ENCODE results near the gene RBM39. TPM values are rescaled to one million over a fixed set of nuclear protein-coding genes. Genes with fewer than 3 reads are reported as not detected.

RBM39 gene
- total and polyA plus RNA-seq, 2 of the 13 experiments (the other 11 are each of a cell fraction or from before 2014, with no cell fraction given): 788 to 920 TPM

DNA sequence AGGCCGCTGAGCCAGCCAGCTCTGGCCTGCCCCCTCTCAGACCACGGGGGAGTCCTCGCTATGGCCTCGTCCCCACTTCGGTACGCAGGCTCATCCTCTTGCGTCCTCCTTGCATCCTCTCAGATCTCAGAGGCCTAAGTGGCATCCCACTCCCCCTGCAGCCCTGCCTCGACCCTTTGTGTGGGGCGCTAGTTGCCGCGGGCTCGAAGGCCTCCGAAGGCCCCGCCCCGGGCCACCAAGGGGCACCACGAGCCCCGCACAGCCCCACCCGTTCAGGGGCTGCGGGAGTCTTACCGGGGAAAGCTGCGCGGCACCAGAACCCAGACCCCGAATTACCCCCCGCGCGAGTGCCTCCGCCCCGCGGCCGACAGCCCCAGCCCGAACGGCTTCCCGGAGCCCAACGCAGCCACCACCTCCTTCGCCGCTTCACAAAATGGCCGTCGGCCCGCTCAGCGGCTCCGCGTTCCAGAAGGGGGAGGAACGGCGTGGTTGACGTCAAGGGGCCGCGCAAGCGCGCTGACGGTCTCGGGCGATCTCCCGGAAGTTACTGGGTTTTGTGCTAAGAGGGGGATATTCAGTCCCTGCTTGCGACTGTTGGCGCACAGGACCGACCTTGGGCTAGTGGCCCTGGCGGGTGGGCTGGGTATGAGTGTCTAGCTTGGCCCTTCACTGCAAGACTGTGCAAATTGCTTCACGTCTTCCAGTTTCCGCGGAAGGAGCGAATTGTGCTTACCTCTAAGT is 77.4 kb downstream of the RBM39 start, which contains the start of the genes CPNE1 and RBM12 (continued):
- TF ChIP-seq FOXA1 (IDR thresholded peaks at IDR 0.05) (no peak), FOXA1 (CRISPR knock-in tag; IDR thresholded peaks at IDR 0.05) (peak; percentile 53; the same call in 1 of the 2 replicates), REXO4 (CRISPR knock-in tag; IDR thresholded peaks at IDR 0.05; ENCODE audit: borderline replicate concordance) (peak; percentile 96), THYN1 (CRISPR knock-in tag; IDR thresholded peaks at IDR 0.05; ENCODE audit: borderline replicate concordance, low read depth) (no peak), KLF12 (CRISPR knock-in tag; IDR thresholded peaks at IDR 0.05; ENCODE audit: borderline replicate concordance) (0 out of 2 replicates have a peak, but pooled peaks have one; percentile 70), ZEB1 (IDR thresholded peaks at IDR 0.05; ENCODE audit: insufficient replicate concordance, low read depth) (peak; percentile 55), POLR2AphosphoS2 (IDR thresholded peaks at IDR 0.05; ENCODE audit: low read depth, low read length) (peak; percentile 96; the same call in 1 of the 2 replicates)
- TF ChIP-seq, protein P1, sequence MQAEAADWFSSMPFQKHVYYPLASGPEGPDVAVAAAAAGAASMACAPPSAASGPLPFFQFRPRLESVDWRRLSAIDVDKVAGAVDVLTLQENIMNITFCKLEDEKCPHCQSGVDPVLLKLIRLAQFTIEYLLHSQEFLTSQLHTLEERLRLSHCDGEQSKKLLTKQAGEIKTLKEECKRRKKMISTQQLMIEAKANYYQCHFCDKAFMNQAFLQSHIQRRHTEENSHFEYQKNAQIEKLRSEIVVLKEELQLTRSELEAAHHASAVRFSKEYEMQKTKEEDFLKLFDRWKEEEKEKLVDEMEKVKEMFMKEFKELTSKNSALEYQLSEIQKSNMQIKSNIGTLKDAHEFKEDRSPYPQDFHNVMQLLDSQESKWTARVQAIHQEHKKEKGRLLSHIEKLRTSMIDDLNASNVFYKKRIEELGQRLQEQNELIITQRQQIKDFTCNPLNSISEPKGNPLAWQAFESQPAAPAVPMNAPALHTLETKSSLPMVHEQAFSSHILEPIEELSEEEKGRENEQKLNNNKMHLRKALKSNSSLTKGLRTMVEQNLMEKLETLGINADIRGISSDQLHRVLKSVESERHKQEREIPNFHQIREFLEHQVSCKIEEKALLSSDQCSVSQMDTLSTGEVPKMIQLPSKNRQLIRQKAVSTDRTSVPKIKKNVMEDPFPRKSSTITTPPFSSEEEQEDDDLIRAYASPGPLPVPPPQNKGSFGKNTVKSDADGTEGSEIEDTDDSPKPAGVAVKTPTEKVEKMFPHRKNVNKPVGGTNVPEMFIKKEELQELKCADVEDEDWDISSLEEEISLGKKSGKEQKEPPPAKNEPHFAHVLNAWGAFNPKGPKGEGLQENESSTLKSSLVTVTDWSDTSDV (CRISPR knock-in tag; IDR thresholded peaks at IDR 0.05): peak; percentile 95; the same call in 1 of the 2 replicates
- TF ChIP-seq, protein P2, sequence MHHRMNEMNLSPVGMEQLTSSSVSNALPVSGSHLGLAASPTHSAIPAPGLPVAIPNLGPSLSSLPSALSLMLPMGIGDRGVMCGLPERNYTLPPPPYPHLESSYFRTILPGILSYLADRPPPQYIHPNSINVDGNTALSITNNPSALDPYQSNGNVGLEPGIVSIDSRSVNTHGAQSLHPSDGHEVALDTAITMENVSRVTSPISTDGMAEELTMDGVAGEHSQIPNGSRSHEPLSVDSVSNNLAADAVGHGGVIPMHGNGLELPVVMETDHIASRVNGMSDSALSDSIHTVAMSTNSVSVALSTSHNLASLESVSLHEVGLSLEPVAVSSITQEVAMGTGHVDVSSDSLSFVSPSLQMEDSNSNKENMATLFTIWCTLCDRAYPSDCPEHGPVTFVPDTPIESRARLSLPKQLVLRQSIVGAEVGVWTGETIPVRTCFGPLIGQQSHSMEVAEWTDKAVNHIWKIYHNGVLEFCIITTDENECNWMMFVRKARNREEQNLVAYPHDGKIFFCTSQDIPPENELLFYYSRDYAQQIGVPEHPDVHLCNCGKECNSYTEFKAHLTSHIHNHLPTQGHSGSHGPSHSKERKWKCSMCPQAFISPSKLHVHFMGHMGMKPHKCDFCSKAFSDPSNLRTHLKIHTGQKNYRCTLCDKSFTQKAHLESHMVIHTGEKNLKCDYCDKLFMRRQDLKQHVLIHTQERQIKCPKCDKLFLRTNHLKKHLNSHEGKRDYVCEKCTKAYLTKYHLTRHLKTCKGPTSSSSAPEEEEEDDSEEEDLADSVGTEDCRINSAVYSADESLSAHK (CRISPR knock-in tag; IDR thresholded peaks at IDR 0.05; ENCODE audit: borderline replicate concordance): peak; percentile 79; the same call in 1 of the 2 replicates
- TF ChIP-seq, protein P3, sequence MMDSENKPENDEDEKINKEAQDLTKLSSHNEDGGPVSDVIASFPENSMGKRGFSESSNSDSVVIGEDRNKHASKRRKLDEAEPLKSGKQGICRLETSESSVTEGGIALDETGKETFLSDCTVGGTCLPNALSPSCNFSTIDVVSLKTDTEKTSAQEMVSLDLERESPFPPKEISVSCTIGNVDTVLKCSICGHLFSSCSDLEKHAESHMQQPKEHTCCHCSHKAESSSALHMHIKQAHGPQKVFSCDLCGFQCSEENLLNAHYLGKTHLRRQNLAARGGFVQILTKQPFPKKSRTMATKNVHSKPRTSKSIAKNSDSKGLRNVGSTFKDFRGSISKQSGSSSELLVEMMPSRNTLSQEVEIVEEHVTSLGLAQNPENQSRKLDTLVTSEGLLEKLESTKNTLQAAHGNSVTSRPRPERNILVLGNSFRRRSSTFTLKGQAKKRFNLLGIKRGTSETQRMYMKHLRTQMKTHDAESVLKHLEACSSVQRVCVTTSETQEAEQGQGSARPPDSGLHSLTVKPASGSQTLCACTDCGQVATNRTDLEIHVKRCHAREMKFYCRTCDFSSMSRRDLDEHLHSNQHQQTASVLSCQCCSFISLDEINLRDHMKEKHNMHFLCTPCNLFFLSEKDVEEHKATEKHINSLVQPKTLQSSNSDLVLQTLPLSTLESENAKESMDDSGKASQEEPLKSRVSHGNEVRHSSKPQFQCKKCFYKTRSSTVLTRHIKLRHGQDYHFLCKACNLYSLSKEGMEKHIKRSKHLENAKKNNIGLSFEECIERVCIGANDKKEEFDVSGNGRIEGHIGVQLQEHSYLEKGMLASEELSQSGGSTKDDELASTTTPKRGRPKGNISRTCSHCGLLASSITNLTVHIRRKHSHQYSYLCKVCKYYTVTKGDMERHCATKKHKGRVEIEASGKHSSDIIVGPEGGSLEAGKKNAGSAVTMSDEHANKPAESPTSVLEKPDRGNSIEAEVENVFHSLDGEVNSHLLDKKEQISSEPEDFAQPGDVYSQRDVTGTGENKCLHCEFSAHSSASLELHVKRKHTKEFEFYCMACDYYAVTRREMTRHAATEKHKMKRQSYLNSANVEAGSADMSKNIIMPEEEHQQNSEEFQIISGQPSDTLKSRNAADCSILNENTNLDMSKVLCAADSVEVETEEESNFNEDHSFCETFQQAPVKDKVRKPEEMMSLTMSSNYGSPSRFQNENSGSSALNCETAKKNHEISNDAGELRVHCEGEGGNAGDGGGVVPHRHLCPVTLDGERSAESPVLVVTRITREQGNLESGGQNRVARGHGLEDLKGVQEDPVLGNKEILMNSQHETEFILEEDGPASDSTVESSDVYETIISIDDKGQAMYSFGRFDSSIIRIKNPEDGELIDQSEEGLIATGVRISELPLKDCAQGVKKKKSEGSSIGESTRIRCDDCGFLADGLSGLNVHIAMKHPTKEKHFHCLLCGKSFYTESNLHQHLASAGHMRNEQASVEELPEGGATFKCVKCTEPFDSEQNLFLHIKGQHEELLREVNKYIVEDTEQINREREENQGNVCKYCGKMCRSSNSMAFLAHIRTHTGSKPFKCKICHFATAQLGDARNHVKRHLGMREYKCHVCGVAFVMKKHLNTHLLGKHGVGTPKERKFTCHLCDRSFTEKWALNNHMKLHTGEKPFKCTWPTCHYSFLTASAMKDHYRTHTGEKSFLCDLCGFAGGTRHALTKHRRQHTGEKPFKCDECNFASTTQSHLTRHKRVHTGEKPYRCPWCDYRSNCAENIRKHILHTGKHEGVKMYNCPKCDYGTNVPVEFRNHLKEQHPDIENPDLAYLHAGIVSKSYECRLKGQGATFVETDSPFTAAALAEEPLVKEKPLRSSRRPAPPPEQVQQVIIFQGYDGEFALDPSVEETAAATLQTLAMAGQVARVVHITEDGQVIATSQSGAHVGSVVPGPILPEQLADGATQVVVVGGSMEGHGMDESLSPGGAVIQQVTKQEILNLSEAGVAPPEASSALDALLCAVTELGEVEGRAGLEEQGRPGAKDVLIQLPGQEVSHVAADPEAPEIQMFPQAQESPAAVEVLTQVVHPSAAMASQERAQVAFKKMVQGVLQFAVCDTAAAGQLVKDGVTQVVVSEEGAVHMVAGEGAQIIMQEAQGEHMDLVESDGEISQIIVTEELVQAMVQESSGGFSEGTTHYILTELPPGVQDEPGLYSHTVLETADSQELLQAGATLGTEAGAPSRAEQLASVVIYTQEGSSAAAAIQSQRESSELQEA (CRISPR knock-in tag; IDR thresholded peaks at IDR 0.05; ENCODE audit: not compliant biosample characterization): peak; percentile 99
- TF ChIP-seq, protein P4, sequence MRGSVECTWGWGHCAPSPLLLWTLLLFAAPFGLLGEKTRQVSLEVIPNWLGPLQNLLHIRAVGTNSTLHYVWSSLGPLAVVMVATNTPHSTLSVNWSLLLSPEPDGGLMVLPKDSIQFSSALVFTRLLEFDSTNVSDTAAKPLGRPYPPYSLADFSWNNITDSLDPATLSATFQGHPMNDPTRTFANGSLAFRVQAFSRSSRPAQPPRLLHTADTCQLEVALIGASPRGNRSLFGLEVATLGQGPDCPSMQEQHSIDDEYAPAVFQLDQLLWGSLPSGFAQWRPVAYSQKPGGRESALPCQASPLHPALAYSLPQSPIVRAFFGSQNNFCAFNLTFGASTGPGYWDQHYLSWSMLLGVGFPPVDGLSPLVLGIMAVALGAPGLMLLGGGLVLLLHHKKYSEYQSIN (CRISPR knock-in tag; IDR thresholded peaks at IDR 0.05; ENCODE audit: borderline replicate concordance): no peak
- TF ChIP-seq, protein P5, sequence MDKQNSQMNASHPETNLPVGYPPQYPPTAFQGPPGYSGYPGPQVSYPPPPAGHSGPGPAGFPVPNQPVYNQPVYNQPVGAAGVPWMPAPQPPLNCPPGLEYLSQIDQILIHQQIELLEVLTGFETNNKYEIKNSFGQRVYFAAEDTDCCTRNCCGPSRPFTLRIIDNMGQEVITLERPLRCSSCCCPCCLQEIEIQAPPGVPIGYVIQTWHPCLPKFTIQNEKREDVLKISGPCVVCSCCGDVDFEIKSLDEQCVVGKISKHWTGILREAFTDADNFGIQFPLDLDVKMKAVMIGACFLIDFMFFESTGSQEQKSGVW (CRISPR knock-in tag; IDR thresholded peaks at IDR 0.05; ENCODE audit: borderline replicate concordance): no peak
